Lower lobe of right lung (tissue), 2 donors: Measurements from ENCODE around the gene TMEM51. TPM values are rescaled to one million over a fixed set of nuclear protein-coding genes. Genes with fewer than 3 reads are reported as not detected.
"Not testable (repeated sequence)": the region's sequence is repeated elsewhere in the genome, so short reads cannot be mapped to it uniquely, and the experiment has no call there.

Experiments
- ATAC-seq, 2 donors: fragments of 200-7000 bp; cut with Tn5 transposase; one replicate each; pipeline ENCODE4 v1.9.1; 2020 to 2022; ENCODE audit warnings: mild to moderate bottlenecking in 2 of 2, moderate library complexity in 2 of 2
- DNase-seq: peaks from one replicate; pipeline ENCODE4 v3.0.0-alpha.2; 2020
- H3K27ac ChIP-seq: fragments of 200-600 bp; one replicate; pipeline ENCODE4 v1.8.0; 2022
- H3K27me3 ChIP-seq: fragments of 200-600 bp; one replicate; pipeline ENCODE4 v1.8.0; 2022; ENCODE audit warnings: low read depth
- H3K36me3 ChIP-seq: fragments of 200-600 bp; one replicate; pipeline ENCODE4 v1.8.0; 2022; ENCODE audit warnings: mild to moderate bottlenecking
- H3K4me1 ChIP-seq: fragments of 200-600 bp; one replicate; pipeline ENCODE4 v1.8.0; 2022
- H3K4me3 ChIP-seq: fragments of 200-600 bp; one replicate; pipeline ENCODE4 v1.8.0; 2022; ENCODE audit warnings: mild to moderate bottlenecking
- H3K9me3 ChIP-seq: fragments of 200-600 bp; one replicate; pipeline ENCODE4 v1.8.0; 2022
- intact Hi-C: fragments of 100-400 bp; cut with DNase I; formaldehyde crosslinking; loops from one replicate; pipeline ENCODE4 v1.11.0; 2022
- total RNA-seq: library from RNA; stranded (reverse); fragmentation: NEBNext Ultra II Directional; extraction: Animal tissue kit (Norgen Biotek cat#: 25700); gene quantifications from one replicate; pipeline ENCODE4 v1.2.1, GENCODE V29; 2021
- TF ChIP-seq, protein P1 (sequence below): fragments of 200-600 bp; IDR thresholded peaks from one replicate; pipeline ENCODE4 v1.8.0; 2022; ENCODE audit warnings: antibody characterized with exemption, mild to moderate bottlenecking
- donor health status: DM: no; HTN: yes; CAD: no; lungs with severe emphysema.

The TMEM51 gene
- total RNA-seq, 1 donor from 2014 or later: 18.4 TPM

DNA sequence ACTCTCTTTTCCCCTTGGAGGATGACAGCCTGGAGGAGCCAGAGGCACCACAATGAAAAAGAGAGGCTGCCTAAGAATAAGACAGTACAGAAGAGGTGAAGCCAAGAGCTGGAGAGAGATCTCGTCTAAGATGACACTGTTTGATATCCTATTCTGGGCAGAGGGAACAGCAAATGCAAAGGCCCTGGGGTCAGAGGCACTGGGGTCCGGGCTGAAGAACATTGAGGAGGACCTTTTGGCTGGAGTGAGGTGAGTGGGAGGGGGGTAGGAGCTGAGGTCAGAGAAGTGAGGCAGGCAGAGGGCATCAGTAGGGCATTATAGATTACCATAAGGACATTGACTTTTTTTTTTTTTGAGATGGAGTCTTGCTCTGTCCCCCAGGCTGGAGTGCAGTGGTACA lies 19.3 kb upstream of the TMEM51 start:
- Histone ChIP-seq H3K9me3 (no peaks in the 10 kb centered on the region), H3K4me3 (no peak overlapping the region), H3K27me3 (no peaks in the 10 kb centered on the region), H3K4me1 (no peaks in the 10 kb centered on the region), H3K36me3 (no peaks in the 10 kb centered on the region), H3K27ac (no peak overlapping the region)
- TF ChIP-seq, protein P1, sequence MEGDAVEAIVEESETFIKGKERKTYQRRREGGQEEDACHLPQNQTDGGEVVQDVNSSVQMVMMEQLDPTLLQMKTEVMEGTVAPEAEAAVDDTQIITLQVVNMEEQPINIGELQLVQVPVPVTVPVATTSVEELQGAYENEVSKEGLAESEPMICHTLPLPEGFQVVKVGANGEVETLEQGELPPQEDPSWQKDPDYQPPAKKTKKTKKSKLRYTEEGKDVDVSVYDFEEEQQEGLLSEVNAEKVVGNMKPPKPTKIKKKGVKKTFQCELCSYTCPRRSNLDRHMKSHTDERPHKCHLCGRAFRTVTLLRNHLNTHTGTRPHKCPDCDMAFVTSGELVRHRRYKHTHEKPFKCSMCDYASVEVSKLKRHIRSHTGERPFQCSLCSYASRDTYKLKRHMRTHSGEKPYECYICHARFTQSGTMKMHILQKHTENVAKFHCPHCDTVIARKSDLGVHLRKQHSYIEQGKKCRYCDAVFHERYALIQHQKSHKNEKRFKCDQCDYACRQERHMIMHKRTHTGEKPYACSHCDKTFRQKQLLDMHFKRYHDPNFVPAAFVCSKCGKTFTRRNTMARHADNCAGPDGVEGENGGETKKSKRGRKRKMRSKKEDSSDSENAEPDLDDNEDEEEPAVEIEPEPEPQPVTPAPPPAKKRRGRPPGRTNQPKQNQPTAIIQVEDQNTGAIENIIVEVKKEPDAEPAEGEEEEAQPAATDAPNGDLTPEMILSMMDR: no peak
- DNase-seq (no peak), ATAC-seq (no peak)
- intact Hi-C loops: no loop called here

DNA sequence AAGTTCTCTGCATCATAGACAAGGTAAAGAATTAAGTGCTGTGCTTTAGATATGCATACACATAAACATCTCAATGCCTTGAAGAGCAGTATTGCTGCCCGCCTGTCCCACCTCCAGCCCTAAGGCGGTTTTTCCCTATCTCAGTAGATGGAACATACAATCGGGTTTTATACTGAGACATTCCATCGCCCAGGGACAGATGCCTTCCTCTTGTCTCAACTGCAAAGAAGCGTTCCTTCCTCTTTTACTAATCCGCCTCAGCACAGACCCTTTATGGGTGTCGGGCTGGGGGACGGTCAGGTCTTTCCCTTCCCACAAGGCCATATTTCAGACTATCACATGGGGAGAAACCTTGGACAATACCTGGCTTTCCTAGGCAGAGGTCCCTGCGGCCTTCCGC lies 17.9 kb upstream of the TMEM51 start:
- H3K4me3 ChIP-seq, H3K36me3 ChIP-seq, DNase-seq, H3K9me3 ChIP-seq, H3K27me3 ChIP-seq, ATAC-seq, H3K4me1 ChIP-seq, intact Hi-C loops, H3K27ac ChIP-seq: not testable (repeated sequence)

DNA sequence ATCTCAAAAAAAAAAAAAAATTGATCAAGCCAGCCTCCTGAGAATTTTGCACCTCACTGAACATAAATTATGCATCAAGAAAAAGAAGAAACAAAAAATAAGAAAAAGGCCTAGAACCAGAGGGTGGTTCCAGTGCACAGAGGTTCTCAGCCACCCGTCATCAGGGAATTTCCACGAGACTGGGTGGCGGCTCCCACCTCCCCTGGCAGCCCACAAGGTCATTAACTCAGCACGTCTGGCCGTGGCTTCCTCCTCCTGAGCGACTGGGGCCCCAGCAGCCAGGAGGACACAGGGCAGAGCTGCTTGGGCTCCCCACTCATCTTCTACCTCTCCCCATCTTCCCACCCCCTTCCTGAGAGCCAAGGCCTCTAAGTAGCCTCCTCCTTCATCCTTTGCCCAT lies 15.7 kb upstream of the TMEM51 start:
- no peak for DNase-seq
- H3K4me1 ChIP-seq: no peaks in the 10 kb centered on the region
- no peaks in the 10 kb centered on the region for H3K27me3 ChIP-seq
- intact Hi-C loops: no loop called here
- no peaks in the 10 kb centered on the region for H3K36me3 ChIP-seq
- no peak overlapping the region for H3K4me3 ChIP-seq
- no peak overlapping the region for H3K27ac ChIP-seq
- ATAC-seq: no peak
- no peaks in the 10 kb centered on the region for H3K9me3 ChIP-seq
- TF ChIP-seq, protein P1: no peak

DNA sequence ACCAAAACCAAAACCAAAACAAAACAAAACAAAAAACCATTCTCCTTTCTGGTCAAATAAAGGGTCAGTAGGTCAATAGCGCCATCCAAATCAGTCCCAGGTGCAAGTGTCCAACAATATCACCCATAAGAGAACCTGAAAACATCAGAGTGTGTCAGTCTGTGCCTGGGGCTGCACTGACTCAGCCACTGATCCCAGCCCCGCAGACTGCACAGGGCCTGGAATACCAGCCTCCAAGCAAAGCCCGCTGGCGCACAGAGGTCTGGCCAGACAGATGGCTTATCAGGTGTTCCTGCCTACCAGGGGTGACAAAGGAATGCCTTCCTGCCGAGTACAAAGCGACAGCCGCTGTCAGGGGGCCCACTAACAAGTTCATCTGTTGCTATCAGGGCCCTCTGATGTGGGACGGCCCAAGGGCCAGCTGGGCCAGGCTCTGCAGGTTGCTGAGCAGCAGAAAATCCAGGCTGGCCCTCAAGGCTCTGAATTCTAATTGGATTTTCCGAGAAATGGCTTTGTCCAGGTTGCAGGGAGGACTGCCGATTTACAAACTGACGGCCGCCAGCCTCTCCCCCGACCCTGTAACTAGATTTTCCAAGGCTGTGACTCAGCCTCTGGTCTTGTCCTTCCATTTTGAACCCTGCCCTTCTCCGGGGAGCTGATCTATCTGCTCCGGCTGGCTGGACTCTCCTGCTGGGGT lies 13.7 kb upstream of the TMEM51 start:
- Histone ChIP-seq H3K36me3 (no peaks in the 10 kb centered on the region), H3K27ac (no peak overlapping the region), H3K9me3 (no peaks in the 10 kb centered on the region), H3K4me3 (no peak overlapping the region), H3K4me1 (no peaks in the 10 kb centered on the region), H3K27me3 (no peaks in the 10 kb centered on the region)
- no peak for ATAC-seq
- intact Hi-C loops: no loop called here
- DNase-seq: no peak
- TF ChIP-seq, protein P1: no peak

DNA sequence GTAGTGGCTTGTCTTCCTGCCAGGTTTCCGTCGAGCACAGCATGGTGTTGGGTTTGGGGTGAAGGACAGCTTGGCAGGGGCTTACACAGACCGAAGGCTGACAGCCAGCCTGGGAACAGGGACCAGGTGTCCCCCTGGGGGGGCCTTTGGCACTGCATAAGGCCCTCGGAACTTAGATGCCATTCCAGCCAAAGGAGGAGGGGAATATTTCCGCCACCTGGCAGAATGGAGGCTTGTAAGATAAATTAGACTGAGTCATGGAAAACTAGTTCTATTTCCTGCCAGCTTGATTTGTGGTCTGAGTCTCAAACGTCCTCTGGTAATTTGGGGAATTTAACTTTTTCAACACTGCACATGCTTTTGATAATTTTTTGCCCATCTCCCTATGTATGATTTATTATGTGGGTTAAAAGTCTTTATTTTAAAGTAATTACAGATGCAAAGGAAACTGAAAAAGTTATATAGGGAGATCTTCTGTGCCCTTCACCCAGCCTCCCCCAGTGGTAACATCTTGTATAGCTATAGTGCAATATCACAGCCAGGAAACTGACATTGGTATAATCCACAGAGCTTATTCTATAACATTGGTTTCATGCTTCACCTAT lies 11.5 kb upstream of the TMEM51 start:
- ATAC-seq: peak; percentile 25 to 32
- Histone ChIP-seq H3K27ac (no peak overlapping the region), H3K27me3 (no peaks in the 10 kb centered on the region), H3K9me3 (no peaks in the 10 kb centered on the region), H3K4me1 (no peaks in the 10 kb centered on the region), H3K4me3 (no peak overlapping the region), H3K36me3 (no peaks in the 10 kb centered on the region)
- TF ChIP-seq, protein P1: no peak
- no peak for DNase-seq
- intact Hi-C loops: no loop called here

DNA sequence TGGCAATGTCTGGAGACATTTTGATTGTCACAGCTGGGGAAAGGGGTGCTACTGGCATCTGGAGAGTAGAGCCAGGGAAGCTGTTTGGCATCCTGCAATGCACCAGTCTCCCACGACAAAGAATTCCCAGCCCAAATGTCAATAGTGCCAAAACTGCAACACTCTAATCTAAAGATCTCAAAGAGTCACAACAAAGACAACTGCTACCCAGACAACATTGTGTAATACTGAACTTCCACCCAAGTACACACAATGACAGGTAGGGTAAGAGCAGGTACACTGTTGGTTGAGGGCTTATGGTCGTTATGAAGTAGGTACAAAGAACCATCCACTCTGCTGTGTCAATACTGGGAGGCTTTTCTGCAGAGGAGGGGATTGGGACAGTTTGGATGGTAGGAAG lies 8.2 kb upstream of the TMEM51 start:
- ATAC-seq: no peak
- no peaks in the 10 kb centered on the region for H3K36me3 ChIP-seq
- no peaks in the 10 kb centered on the region for H3K27me3 ChIP-seq
- H3K9me3 ChIP-seq: no peaks in the 10 kb centered on the region
- no peak for DNase-seq
- intact Hi-C loops: no loop called here
- H3K4me3 ChIP-seq: no peak overlapping the region
- H3K4me1 ChIP-seq: no peaks in the 10 kb centered on the region
- TF ChIP-seq, protein P1: no peak
- H3K27ac ChIP-seq: no peak overlapping the region
